NB4 (cell line): ENCODE measurements around the gene ZNF24.
A peak's percentile ranks its signal among the peaks of the same experiment; 100 is the strongest.

Source experiments
- DNase-seq: peaks from one replicate; pipeline ENCODE4 v3.0.0; 2010; ENCODE audit warnings: low read depth
- H3K4me3 ChIP-seq: one replicate; pipeline ENCODE4 v1.5.1; 2011; ENCODE audit warnings: mild to moderate bottlenecking, low read depth, low read length, moderate library complexity
- MYC ChIP-seq: IDR thresholded peaks from 2 replicates; pipeline ENCODE4 v1.6.1; 2011; ENCODE audit warnings: low read depth, low read length
- POLR2A ChIP-seq: IDR thresholded peaks from 2 replicates; pipeline ENCODE4 v1.6.1; 2011; ENCODE audit warnings: mild to moderate bottlenecking; ENCODE audit not compliant: insufficient read length; ENCODE audit errors: extremely low read depth
- TF ChIP-seq, protein P1 (sequence below): IDR thresholded peaks from one replicate; pipeline ENCODE4 v1.5.1; 2012; ENCODE audit warnings: low read depth, low read length
- TF ChIP-seq, protein P2 (sequence below): IDR thresholded peaks from 2 replicates; pipeline ENCODE4 v1.6.1; 2011; ENCODE audit warnings: low read depth, low read length

Gene ZNF24

DNA sequence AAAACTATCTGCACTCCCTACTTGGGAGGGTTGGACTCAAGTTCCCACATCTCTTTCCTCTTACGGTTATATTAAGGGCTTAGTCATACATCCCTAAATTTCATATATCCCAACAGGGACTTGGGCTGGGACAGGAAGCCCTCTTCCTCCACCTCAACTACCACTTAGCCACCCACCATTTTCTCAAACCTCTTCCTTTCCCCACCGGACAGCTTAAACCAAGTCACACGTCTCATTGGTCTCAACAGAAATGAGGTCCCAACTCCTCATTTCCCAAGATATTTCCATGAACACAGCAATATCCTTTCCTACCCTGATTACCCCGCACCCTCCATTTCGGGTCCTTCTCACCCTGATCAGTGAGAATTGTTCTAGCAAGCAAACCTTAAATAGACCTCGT, 54.9 kb downstream of the ZNF24 start:
- peak; percentile 25 for DNase-seq
- H3K4me3 ChIP-seq, result peak overlapping the region; percentile 75
- TF ChIP-seq, protein P1, sequence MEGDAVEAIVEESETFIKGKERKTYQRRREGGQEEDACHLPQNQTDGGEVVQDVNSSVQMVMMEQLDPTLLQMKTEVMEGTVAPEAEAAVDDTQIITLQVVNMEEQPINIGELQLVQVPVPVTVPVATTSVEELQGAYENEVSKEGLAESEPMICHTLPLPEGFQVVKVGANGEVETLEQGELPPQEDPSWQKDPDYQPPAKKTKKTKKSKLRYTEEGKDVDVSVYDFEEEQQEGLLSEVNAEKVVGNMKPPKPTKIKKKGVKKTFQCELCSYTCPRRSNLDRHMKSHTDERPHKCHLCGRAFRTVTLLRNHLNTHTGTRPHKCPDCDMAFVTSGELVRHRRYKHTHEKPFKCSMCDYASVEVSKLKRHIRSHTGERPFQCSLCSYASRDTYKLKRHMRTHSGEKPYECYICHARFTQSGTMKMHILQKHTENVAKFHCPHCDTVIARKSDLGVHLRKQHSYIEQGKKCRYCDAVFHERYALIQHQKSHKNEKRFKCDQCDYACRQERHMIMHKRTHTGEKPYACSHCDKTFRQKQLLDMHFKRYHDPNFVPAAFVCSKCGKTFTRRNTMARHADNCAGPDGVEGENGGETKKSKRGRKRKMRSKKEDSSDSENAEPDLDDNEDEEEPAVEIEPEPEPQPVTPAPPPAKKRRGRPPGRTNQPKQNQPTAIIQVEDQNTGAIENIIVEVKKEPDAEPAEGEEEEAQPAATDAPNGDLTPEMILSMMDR, result no peak
- no peak for TF ChIP-seq POLR2A
- TF ChIP-seq, protein P2, sequence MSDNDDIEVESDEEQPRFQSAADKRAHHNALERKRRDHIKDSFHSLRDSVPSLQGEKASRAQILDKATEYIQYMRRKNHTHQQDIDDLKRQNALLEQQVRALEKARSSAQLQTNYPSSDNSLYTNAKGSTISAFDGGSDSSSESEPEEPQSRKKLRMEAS, result no peak
- TF ChIP-seq MYC, result no peak

DNA sequence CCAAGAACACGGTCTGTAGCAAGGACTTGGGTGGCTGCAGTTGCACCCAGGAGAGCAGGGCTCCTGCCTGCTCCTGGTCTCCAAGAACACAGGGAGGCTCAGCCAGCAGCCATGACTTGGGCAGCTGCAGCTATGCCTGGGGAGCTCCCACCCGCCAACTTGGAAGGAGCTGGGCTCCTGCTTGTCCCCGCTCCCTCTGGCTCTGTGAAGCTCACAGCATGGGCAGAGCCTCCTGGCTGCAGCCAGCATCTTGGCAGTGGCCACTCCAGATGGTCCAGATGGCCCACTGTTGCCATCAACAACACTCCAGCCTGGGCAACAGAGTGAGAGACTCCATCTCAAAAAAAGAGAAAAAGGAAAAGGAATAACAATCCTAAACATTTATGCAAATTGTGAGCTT, 59.4 kb downstream of the ZNF24 start:
- no peak for DNase-seq
- H3K4me3 ChIP-seq, result no peak overlapping the region
- TF ChIP-seq MYC (no peak), POLR2A (no peak)
- TF ChIP-seq, protein P2, result no peak
- TF ChIP-seq, protein P1, result no peak

DNA sequence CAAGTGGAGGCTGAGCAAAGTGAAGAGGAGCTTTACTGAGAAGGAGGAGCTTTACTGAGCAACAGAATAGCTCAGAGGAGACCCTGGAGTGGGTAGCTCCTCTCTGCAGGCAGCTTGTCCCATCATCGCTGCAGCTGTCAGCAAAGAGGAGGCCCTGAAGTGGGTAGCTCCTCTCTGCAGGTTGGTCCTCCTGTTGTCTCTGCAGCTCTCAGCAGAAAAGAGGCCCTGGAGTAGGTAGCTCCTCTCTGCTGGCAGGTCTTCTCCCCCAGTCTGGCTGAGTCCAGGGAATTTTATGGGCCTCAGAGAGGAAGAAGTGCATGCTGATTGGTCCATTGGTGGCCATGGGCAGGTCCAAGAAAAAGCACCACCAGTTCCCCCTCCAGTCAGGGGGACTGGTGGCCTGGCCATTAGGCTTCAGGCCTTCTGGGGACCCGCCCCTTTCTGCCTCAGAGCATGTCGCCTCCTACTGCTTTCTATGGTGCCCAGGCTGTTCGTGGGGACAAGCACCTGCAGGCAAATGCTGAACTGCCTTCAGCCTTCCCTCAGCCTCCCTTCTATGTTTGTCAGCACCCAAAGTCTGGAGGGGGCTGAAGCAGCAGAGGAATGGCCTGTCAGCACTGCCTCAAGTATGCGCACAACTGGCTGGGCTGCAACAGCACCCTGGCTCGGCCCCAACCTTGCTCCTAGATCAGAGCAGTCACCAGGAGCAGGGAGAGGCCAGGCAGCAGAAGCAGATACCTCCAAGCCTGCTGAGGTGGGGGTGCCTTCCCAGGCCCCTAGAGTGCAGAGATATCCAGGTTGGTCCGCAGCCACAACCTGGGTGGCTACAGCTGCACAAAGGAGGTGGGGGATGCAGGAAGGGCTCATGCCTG, 60.1 kb downstream of the ZNF24 start:
- no peak overlapping the region for H3K4me3 ChIP-seq
- TF ChIP-seq MYC, result no peak
- TF ChIP-seq POLR2A, result no peak
- TF ChIP-seq, protein P2, result no peak
- TF ChIP-seq, protein P1, result no peak
- peak; percentile 22 for DNase-seq

DNA sequence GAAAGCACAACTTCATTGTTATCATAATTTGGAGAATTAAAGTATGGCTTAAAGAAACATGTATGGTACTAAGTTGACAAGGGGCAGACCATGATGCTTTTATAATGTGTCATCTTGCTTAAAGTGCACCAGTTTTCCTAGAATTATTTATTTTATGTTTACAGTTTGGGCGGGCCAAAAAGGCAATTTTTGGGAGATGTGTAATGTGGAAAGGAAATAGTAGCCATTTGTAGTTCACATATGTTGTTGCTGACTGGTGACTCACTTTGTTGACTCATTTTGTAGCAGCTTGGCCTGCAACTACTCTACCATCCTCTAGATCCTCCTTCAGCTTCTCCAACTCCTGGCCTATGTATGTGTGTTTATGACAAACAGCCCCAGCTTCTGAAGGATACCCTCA, 61.9 kb downstream of the ZNF24 start:
- TF ChIP-seq, protein P1, result no peak
- TF ChIP-seq POLR2A (no peak), MYC (no peak)
- TF ChIP-seq, protein P2, result no peak
- no peak overlapping the region for H3K4me3 ChIP-seq
- no peak for DNase-seq
